ENCODE results near the gene GZMM. TPM values are rescaled to one million over a fixed set of nuclear protein-coding genes. Genes with fewer than 3 reads are reported as not detected.
A peak's percentile ranks its signal among the peaks of the same experiment; 100 is the strongest.

GZMM gene
- total RNA-seq, 1 experiment from 2014 or later, result 0.66 TPM

- peak overlapping the region; percentile 84 for H3K14ac ChIP-seq (ENCODE audit: insufficient read depth, low read length)
- H3K79me2 ChIP-seq (ENCODE audit: insufficient read depth, low read length), result peaks cover 30% of the 10 kb centered on the region
- peak overlapping the region; percentile 72 to 88 for H3K4me3 Mint-ChIP-seq
- peaks cover 13% of the 10 kb centered on the region in 2 experiments for H3K9me3 Mint-ChIP-seq
- H3T11ph ChIP-seq (ENCODE audit: low read length), result no peak overlapping the region
- peak overlapping the region; percentile 37 for H3K27ac ChIP-seq (ENCODE audit: insufficient read length, low read depth, low read length)
- no peak overlapping the region for H4K91ac ChIP-seq (ENCODE audit: insufficient read length, low read depth, low read length)
- peaks cover 7 to 18% (median 12%) of the 10 kb centered on the region in 3 experiments for H3K36me3 Mint-ChIP-seq (ENCODE audit: insufficient read depth in 1 of 3, low read depth in 3 of 3)
- peaks cover 19% of the 10 kb centered on the region for H3K27me3 Mint-ChIP-seq (ENCODE audit: low read depth)
- no peak overlapping the region for H4K5ac ChIP-seq (ENCODE audit: insufficient read length, low read depth, low read length)
- peak overlapping the region; percentile 85 for H3K18ac ChIP-seq (ENCODE audit: insufficient read length, low read depth, low read length)
- peak overlapping the region; percentile 86 to 97 (median 92); a peak in 6 of 7 replicates for H3K27ac Mint-ChIP-seq
- H3K23me2 ChIP-seq (ENCODE audit: insufficient read length, low read depth, low read length, poor library complexity, severe bottlenecking), result peaks cover 15% of the 10 kb centered on the region
- H3K56ac ChIP-seq (ENCODE audit: insufficient read length, low read depth, low read length), result no peak overlapping the region
- H3K27me3 ChIP-seq (ENCODE audit: insufficient read depth, low read length), result no peaks in the 10 kb centered on the region
- no peak for TF ChIP-seq CTCF (conservative IDR thresholded peaks at IDR 0.05)
- H4K8ac ChIP-seq (replicated peaks; ENCODE audit: insufficient read length, low read depth, low read length), result no peak overlapping the region
- H3K4me1 Mint-ChIP-seq, result peaks cover 23 to 37% of the 10 kb centered on the region in 2 experiments
- H2BK120ac ChIP-seq (ENCODE audit: low read depth, low read length, poor library complexity, severe bottlenecking), result peak overlapping the region; percentile 15
- H2BK12ac ChIP-seq (ENCODE audit: insufficient read length, low read depth, low read length), result no peak overlapping the region
- no peak overlapping the region for H2BK20ac ChIP-seq (ENCODE audit: low read depth, low read length, poor library complexity, severe bottlenecking)
- no peaks in the 10 kb centered on the region for H3K9me3 ChIP-seq (ENCODE audit: control insufficient read depth, low read depth, low read length)
- no peak overlapping the region for H3K23ac ChIP-seq (ENCODE audit: insufficient read length, low read depth, low read length)
- no peak overlapping the region for H2AK5ac ChIP-seq (ENCODE audit: insufficient read length, low read length)
- DNase-seq, result peak; percentile 72
- no peak overlapping the region for H2BK15ac ChIP-seq (ENCODE audit: low read depth, low read length)
- no CpG with 5 or more reads among the region's 45 CpGs for WGBS (ENCODE audit: extremely low coverage, insufficient read length, low lambda C conversion rate)
- peak overlapping the region; percentile 61 for H3K9ac ChIP-seq (ENCODE audit: extremely low read depth, insufficient read length, low read length)
- no peak overlapping the region for H3K4ac ChIP-seq (ENCODE audit: low read depth, low read length)
- H3K79me1 ChIP-seq (ENCODE audit: insufficient read depth, low read depth, low read length, poor library complexity, severe bottlenecking), result peaks cover 3% of the 10 kb centered on the region
- no peak overlapping the region for H2BK5ac ChIP-seq (ENCODE audit: insufficient read length, low read length)
- H3K4me2 ChIP-seq (ENCODE audit: insufficient read depth, insufficient read length, low read length), result peak overlapping the region; percentile 81
- H3K4me1 ChIP-seq (ENCODE audit: insufficient read depth, low read length), result no peaks in the 10 kb centered on the region; the same call in 1 of the 2 replicates
- H2AFZ ChIP-seq (ENCODE audit: low read length), result no peak overlapping the region
- H4K20me1 ChIP-seq (ENCODE audit: control insufficient read depth, insufficient read depth, insufficient read length), result no peaks in the 10 kb centered on the region
These were observed 27.2 kb downstream of the GZMM start for GRCh38 chr19:570937-571565.
